ENCODE data around the gene SAV1. TPM values are rescaled to one million over a fixed set of nuclear protein-coding genes. Genes with fewer than 3 reads are reported as not detected.
A peak's percentile ranks its signal among the peaks of the same experiment; 100 is the strongest.

The SAV1 gene
- total and polyA plus RNA-seq, 2 of the 13 experiments (the other 11 are each of a cell fraction or from before 2014, with no cell fraction given): 7.3 to 8.2 TPM

DNA sequence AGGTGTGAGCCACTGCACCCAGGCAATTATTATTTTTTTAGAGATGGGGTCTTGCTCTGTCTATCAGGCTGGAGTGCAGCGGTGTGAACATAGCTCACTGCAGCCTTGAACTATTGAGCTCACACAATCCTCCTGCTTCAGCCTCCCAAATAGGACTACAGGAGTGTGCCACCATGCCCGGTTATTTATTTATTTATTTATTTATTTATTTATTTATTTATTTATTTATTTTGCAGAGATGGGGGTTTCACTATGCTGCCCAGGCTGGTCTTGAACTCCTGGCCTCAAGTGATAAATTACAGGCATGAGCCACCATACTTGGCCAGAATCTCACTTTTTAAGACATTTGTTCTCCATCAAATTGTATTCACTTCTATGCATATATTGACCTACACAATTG is 51.8 kb downstream of the SAV1 start:
- WGBS (ENCODE audit: low lambda C conversion rate): 47% methylated on average over 2 of the region's 2 CpGs
- H3K9ac ChIP-seq (ENCODE audit: insufficient read depth, low read depth, low read length): no peak overlapping the region
- CTCF ChIA-PET (ENCODE audit: low intra/inter-chr PET ratio, low total read pairs): no interaction called here
- H3K4me3 ChIP-seq (replicated peaks in 1 of 3; ENCODE audit: insufficient read depth in 1 of 3, low read depth in 2 of 3, low read length in 3 of 3): no peak overlapping the region
- H3K36me3 ChIP-seq (replicated peaks in 1 of 2; ENCODE audit: control insufficient read depth in 1 of 2, insufficient read depth in 2 of 2, low read length in 2 of 2): no peaks in the 10 kb centered on the region
- H3K27ac ChIP-seq (ENCODE audit: extremely low read length, insufficient read depth, low read length): no peak overlapping the region
- intact Hi-C loops (cut with micrococcal nuclease; ENCODE audit: unreplicated experiment): loop anchor here (10.0 kb wide), 1 partner anchor 329 kb away; the partner anchor contains the start of gene PYGL
- no peaks in the 10 kb centered on the region; a peak in 1 of 5 replicates for H3K27me3 ChIP-seq (ENCODE audit: control insufficient read depth in 1 of 2, insufficient read depth in 2 of 2, low read length in 2 of 2)
- H3K9me3 ChIP-seq (ENCODE audit: low read length): no peaks in the 10 kb centered on the region
- no peak overlapping the region for H2AFZ ChIP-seq (ENCODE audit: low read length)
- no peak overlapping the region for H3K4me2 ChIP-seq (ENCODE audit: low read depth, low read length)
- no peak for DNase-seq (ENCODE audit: low spot score)
- no peak for TF ChIP-seq ZNF501 (CRISPR knock-in tag; IDR thresholded peaks at IDR 0.05)
- TF ChIP-seq IKZF4 (CRISPR knock-in tag; IDR thresholded peaks at IDR 0.05; ENCODE audit: borderline replicate concordance, low read depth, not compliant biosample characterization): no peak
- TF ChIP-seq ZNF709 (CRISPR knock-in tag; IDR thresholded peaks at IDR 0.05): no peak
- no peak for TF ChIP-seq ZNF326 (CRISPR knock-in tag; IDR thresholded peaks at IDR 0.05; ENCODE audit: borderline replicate concordance)
- TF ChIP-seq ZNF343 (CRISPR knock-in tag; IDR thresholded peaks at IDR 0.05): no peak
- TF ChIP-seq, protein P1, sequence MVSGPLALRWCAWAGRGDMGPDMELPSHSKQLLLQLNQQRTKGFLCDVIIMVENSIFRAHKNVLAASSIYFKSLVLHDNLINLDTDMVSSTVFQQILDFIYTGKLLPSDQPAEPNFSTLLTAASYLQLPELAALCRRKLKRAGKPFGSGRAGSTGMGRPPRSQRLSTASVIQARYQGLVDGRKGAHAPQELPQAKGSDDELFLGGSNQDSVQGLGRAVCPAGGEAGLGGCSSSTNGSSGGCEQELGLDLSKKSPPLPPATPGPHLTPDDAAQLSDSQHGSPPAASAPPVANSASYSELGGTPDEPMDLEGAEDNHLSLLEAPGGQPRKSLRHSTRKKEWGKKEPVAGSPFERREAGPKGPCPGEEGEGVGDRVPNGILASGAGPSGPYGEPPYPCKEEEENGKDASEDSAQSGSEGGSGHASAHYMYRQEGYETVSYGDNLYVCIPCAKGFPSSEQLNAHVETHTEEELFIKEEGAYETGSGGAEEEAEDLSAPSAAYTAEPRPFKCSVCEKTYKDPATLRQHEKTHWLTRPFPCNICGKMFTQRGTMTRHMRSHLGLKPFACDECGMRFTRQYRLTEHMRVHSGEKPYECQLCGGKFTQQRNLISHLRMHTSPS (CRISPR knock-in tag; IDR thresholded peaks at IDR 0.05; ENCODE audit: low read depth): no peak
- FAIRE-seq: no peak
- BruUV-seq (replicated peaks): no TSS peak
- no peak for ATAC-seq
- POLR2A ChIA-PET: no interaction called here
- no peaks in the 10 kb centered on the region for H4K20me1 ChIP-seq (ENCODE audit: insufficient read depth, low read length)
- in situ Hi-C loops (cut with HindIII; ENCODE audit: extremely low pct_ligation_motif_present, low pct_unique_long_range_greater_than_20kb): loop anchor here (10.0 kb wide), 1 partner anchor 159 kb away; no protein-coding TSS in a partner anchor
- H3K4me1 ChIP-seq (ENCODE audit: insufficient read depth, low read length): peaks cover 10% of the 10 kb centered on the region
- no peaks in the 10 kb centered on the region for H3K79me2 ChIP-seq (ENCODE audit: insufficient read depth, low read length)

DNA sequence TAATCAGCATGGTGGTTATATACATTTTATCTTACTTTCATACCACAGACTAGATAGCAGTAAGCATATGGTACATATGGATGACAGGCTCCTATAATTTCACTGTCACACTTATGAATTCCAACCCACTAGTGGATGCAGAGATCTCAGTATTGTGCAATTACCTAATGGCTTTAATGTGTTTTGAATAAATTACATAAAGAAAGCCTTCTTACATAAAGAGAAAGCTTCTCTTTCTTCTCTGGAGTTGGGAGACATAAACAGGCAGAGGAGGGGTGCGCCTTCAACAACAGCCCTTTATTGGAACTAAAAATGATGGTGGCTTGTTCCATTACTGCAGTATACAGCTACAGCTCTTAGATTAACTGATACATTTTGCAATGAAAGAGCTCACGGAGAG is 52.6 kb downstream of the SAV1 start:
- WGBS (ENCODE audit: low lambda C conversion rate): 100% methylated on average over 2 of the region's 2 CpGs
- CTCF ChIA-PET (ENCODE audit: low intra/inter-chr PET ratio, low total read pairs): no interaction called here
- Histone ChIP-seq H3K79me2 (ENCODE audit: insufficient read depth, low read length) (no peaks in the 10 kb centered on the region), H3K4me2 (ENCODE audit: low read depth, low read length) (no peak overlapping the region; the same call in 1 of the 2 replicates), H3K4me1 (ENCODE audit: insufficient read depth, low read length) (peaks cover 10% of the 10 kb centered on the region), H3K36me3 (replicated peaks in 1 of 2; ENCODE audit: control insufficient read depth in 1 of 2, insufficient read depth in 2 of 2, low read length in 2 of 2) (no peaks in the 10 kb centered on the region), H4K20me1 (ENCODE audit: insufficient read depth, low read length) (no peaks in the 10 kb centered on the region), H3K9ac (ENCODE audit: insufficient read depth, low read depth, low read length) (no peak overlapping the region), H3K4me3 (replicated peaks in 1 of 3; ENCODE audit: insufficient read depth in 1 of 3, low read depth in 2 of 3, low read length in 3 of 3) (no peak overlapping the region), H3K9me3 (ENCODE audit: low read length) (no peaks in the 10 kb centered on the region), H2AFZ (ENCODE audit: low read length) (peak overlapping the region; percentile 17), H3K27ac (ENCODE audit: extremely low read length, insufficient read depth, low read length) (no peak overlapping the region), H3K27me3 (ENCODE audit: control insufficient read depth in 1 of 2, insufficient read depth in 2 of 2, low read length in 2 of 2) (no peaks in the 10 kb centered on the region; a peak in 1 of 5 replicates)
- DNase-seq (ENCODE audit: low spot score) (no peak), FAIRE-seq (no peak), ATAC-seq (no peak)
- TF ChIP-seq CEBPB (IDR thresholded peaks at IDR 0.05; ENCODE audit: borderline replicate concordance, low read depth, low read length): peak; percentile 48; the same call in 1 of the 2 replicates
- no peak for TF ChIP-seq ZMAT3 (CRISPR knock-in tag; conservative IDR thresholded peaks at IDR 0.05)
- TF ChIP-seq, protein P2, sequence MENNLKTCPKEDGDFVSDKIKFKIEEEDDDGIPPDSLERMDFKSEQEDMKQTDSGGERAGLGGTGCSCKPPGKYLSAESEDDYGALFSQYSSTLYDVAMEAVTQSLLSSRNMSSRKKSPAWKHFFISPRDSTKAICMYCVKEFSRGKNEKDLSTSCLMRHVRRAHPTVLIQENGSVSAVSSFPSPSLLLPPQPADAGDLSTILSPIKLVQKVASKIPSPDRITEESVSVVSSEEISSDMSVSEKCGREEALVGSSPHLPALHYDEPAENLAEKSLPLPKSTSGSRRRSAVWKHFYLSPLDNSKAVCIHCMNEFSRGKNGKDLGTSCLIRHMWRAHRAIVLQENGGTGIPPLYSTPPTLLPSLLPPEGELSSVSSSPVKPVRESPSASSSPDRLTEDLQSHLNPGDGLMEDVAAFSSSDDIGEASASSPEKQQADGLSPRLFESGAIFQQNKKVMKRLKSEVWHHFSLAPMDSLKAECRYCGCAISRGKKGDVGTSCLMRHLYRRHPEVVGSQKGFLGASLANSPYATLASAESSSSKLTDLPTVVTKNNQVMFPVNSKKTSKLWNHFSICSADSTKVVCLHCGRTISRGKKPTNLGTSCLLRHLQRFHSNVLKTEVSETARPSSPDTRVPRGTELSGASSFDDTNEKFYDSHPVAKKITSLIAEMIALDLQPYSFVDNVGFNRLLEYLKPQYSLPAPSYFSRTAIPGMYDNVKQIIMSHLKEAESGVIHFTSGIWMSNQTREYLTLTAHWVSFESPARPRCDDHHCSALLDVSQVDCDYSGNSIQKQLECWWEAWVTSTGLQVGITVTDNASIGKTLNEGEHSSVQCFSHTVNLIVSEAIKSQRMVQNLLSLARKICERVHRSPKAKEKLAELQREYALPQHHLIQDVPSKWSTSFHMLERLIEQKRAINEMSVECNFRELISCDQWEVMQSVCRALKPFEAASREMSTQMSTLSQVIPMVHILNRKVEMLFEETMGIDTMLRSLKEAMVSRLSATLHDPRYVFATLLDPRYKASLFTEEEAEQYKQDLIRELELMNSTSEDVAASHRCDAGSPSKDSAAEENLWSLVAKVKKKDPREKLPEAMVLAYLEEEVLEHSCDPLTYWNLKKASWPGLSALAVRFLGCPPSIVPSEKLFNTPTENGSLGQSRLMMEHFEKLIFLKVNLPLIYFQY (CRISPR knock-in tag; IDR thresholded peaks at IDR 0.05; ENCODE audit: borderline replicate concordance): no peak
- TF ChIP-seq CBX5 (CRISPR knock-in tag; IDR thresholded peaks at IDR 0.05; ENCODE audit: borderline replicate concordance): no peak
- POLR2A ChIA-PET: no interaction called here
- in situ Hi-C loops (cut with HindIII; ENCODE audit: extremely low pct_ligation_motif_present, low pct_unique_long_range_greater_than_20kb): loop anchor here (10.0 kb wide), 1 partner anchor 159 kb away; no protein-coding TSS in a partner anchor
- intact Hi-C loops (cut with micrococcal nuclease; ENCODE audit: unreplicated experiment): loop anchor here (10.0 kb wide), 1 partner anchor 329 kb away; the partner anchor contains the start of gene PYGL
- BruUV-seq (replicated peaks): no TSS peak
